Liver (tissue), 9 donors: ENCODE results near the gene ITPKC. TPM values are rescaled to one million over a fixed set of nuclear protein-coding genes. Genes with fewer than 3 reads are reported as not detected.

Source experiments
- DNase-seq: peaks from one replicate; pipeline ENCODE4 v3.0.0-alpha.2; 2017; ENCODE audit warnings: low spot score
- H3K27ac ChIP-seq, 2 donors: one replicate each; pipeline ENCODE4 v1.7.0; 2013; ENCODE audit warnings: inconsistent platforms in 2 of 2, low read length in 2 of 2, control low read depth in 1 of 2, low read depth in 1 of 2, mild to moderate bottlenecking in 1 of 2
- H3K27me3 ChIP-seq, 4 donors: one replicate each; pipeline versions ENCODE4 v1.6.1 to v1.7.0; 2013; ENCODE audit warnings: low read length in 3 of 4, inconsistent platforms in 1 of 4, mild to moderate bottlenecking in 1 of 4, moderate library complexity in 1 of 4; ENCODE audit not compliant: control insufficient read depth in 4 of 4, insufficient read depth in 4 of 4
- H3K36me3 ChIP-seq, 4 donors: one replicate each; pipeline versions ENCODE4 v1.6.1 to v1.7.0; 2013; ENCODE audit warnings: low read length in 3 of 4, mild to moderate bottlenecking in 3 of 4, low read depth in 1 of 4, moderate library complexity in 1 of 4; ENCODE audit not compliant: control insufficient read depth in 4 of 4, insufficient read depth in 3 of 4
- H3K4me1 ChIP-seq, 4 donors: one replicate each; pipeline versions ENCODE4 v1.6.1 to v1.7.0; 2013; ENCODE audit warnings: low read length in 3 of 4, mild to moderate bottlenecking in 3 of 4, moderate library complexity in 1 of 4; ENCODE audit not compliant: control insufficient read depth in 4 of 4, insufficient read depth in 4 of 4
- H3K4me3 ChIP-seq, 3 donors: one replicate each; pipeline versions ENCODE4 v1.6.1 to v1.7.0; 2013; ENCODE audit warnings: low read length in 3 of 3, control low read depth in 1 of 3, low read depth in 1 of 3, mild to moderate bottlenecking in 1 of 3
- H3K9ac ChIP-seq, 2 donors: one replicate each; pipeline ENCODE4 v1.7.0; 2013; ENCODE audit warnings: low read length in 2 of 2, mild to moderate bottlenecking in 2 of 2, moderate library complexity in 2 of 2, control low read depth in 1 of 2, low read depth in 1 of 2
- H3K9me3 ChIP-seq, 4 donors: one replicate each; pipeline versions ENCODE4 v1.6.1 to v1.7.0; 2013; ENCODE audit warnings: low read length in 3 of 4; ENCODE audit not compliant: control insufficient read depth in 4 of 4
- CTCF ChIP-seq: fragments of 150-350 bp; IDR thresholded peaks from 2 replicates; pipeline ENCODE4 v1.5.1; 2017; ENCODE audit warnings: improper control_type of control experiment, low read depth, low read length; ENCODE audit not compliant: missing input control
- EGR1 ChIP-seq, 2 donors: IDR thresholded peaks; 2 replicates each; pipeline ENCODE4 v1.6.1; 2016 to 2018; ENCODE audit warnings: antibody characterized with exemption in 2 of 2, low read depth in 2 of 2
- FOXA1 ChIP-seq: IDR thresholded peaks from 2 replicates; pipeline ENCODE4 v1.6.1; 2016; ENCODE audit warnings: antibody characterized with exemption
- FOXA2 ChIP-seq: IDR thresholded peaks from 2 replicates; pipeline ENCODE4 v1.6.1; 2016; ENCODE audit warnings: antibody characterized with exemption
- HNF4A ChIP-seq, 2 donors: conservative IDR thresholded peaks; 2 replicates each; pipeline ENCODE4 v1.6.1; 2016; ENCODE audit warnings: antibody characterized with exemption in 2 of 2, mild to moderate bottlenecking in 2 of 2
- HNF4G ChIP-seq: IDR thresholded peaks from 2 replicates; pipeline ENCODE4 v1.6.1; 2016; ENCODE audit warnings: antibody characterized with exemption
- JUND ChIP-seq, 2 donors: IDR thresholded peaks; 2 replicates each; pipeline ENCODE4 v1.6.1; 2016; ENCODE audit warnings: antibody characterized with exemption in 2 of 2
- MAX ChIP-seq: IDR thresholded peaks from 2 replicates; pipeline ENCODE4 v1.6.1; 2016; ENCODE audit warnings: antibody characterized with exemption
- NR2F2 ChIP-seq: IDR thresholded peaks from 2 replicates; pipeline ENCODE4 v1.6.1; 2016; ENCODE audit warnings: antibody characterized with exemption
- RAD21 ChIP-seq, 2 donors: IDR thresholded peaks; 2 replicates each; pipeline ENCODE4 v1.6.1; 2016; ENCODE audit warnings: antibody characterized with exemption in 2 of 2, mild to moderate bottlenecking in 2 of 2
- REST ChIP-seq: IDR thresholded peaks from 2 replicates; pipeline ENCODE4 v1.6.1; 2016; ENCODE audit warnings: antibody characterized with exemption, mild to moderate bottlenecking
- RXRA ChIP-seq, 2 donors: IDR thresholded peaks; 2 replicates each; pipeline ENCODE4 v1.6.1; 2017 to 2018; ENCODE audit warnings: antibody characterized with exemption in 2 of 2, mild to moderate bottlenecking in 1 of 2
- SP1 ChIP-seq: IDR thresholded peaks from 2 replicates; pipeline ENCODE4 v1.6.1; 2018; ENCODE audit warnings: antibody characterized with exemption, mild to moderate bottlenecking
- TAF1 ChIP-seq: conservative IDR thresholded peaks from 2 replicates; pipeline ENCODE4 v1.6.1; 2016; ENCODE audit warnings: antibody characterized with exemption, mild to moderate bottlenecking
- YY1 ChIP-seq: IDR thresholded peaks from 2 replicates; pipeline ENCODE4 v1.6.1; 2016; ENCODE audit warnings: antibody characterized with exemption, mild to moderate bottlenecking
- ZBTB33 ChIP-seq: IDR thresholded peaks from 2 replicates; pipeline ENCODE4 v1.6.1; 2016; ENCODE audit warnings: antibody characterized with exemption
- WGBS: extraction: QIAGEN DNeasy Blood & Tissue Kit; methylation state at CpG from one replicate; pipeline ENCODE4 v1.1.7; 2013; 5-methylcytosine and 5-hydroxymethylcytosine counted together
- polyA plus RNA-seq, 2 donors: library from polyadenylated mRNA; stranded (reverse) in 1 of 2; unstranded in 1 of 2; fragments of 200-250 nt in 1 of 2; fragments of >200 nt in 1 of 2; fragmentation: Nextera tagmentation in 1 of 2; extraction: Ambion mirVana in 1 of 2; gene quantifications; one replicate each; pipeline versions ENCODE4 v1.2.1 to v1.2.3, GENCODE V29; 2013 to 2015
- total RNA-seq, 2 donors: library from RNA; depleted of rRNA; stranded (reverse); fragments of >200 nt; gene quantifications; one replicate each; pipeline ENCODE4 v1.2.3, GENCODE V29; 2014
- donor health status: healthy.
- donor health status: healthy.
- donor health status: healthy.
- donor health status: healthy.
- donor health status: healthy.

ITPKC gene
- total and polyA plus RNA-seq, 4 donors = 4.2 to 12.5 (median 7.7) TPM

GRCh38 chr19:40687525-40688016 is 29.3 kb upstream of the ITPKC start:
- Histone ChIP-seq H3K9me3 (no peaks in the 10 kb centered on the region), H3K4me3 (no peak overlapping the region), H3K4me1 (peaks cover 0 to 10% (median 5%) of the 10 kb centered on the region in 4 donors), H3K9ac (no peak overlapping the region), H3K36me3 (peaks cover 0 to 13% (median 1%) of the 10 kb centered on the region in 4 donors), H3K27me3 (no peaks in the 10 kb centered on the region), H3K27ac (no peak overlapping the region)
- DNase-seq = peak; percentile 83
- 81% methylated on average over 12 of the region's 12 CpGs for WGBS
- no peak for TF ChIP-seq RXRA (IDR thresholded peaks at IDR 0.05)
- no peak for TF ChIP-seq REST
- TF ChIP-seq CTCF = no peak
- no peak for TF ChIP-seq RAD21 (IDR thresholded peaks at IDR 0.05)
- TF ChIP-seq TAF1 = no peak
- no peak for TF ChIP-seq ZBTB33

- Histone ChIP-seq H3K9ac (no peak overlapping the region), H3K4me1 (peaks cover 0 to 10% (median 5%) of the 10 kb centered on the region in 4 donors)
- no peak for TF ChIP-seq MAX
- no peak for TF ChIP-seq HNF4A (conservative IDR thresholded peaks at IDR 0.05)
- no peak for TF ChIP-seq EGR1 (IDR thresholded peaks at IDR 0.05; ENCODE audit: low read depth in 2 of 2)
- TF ChIP-seq RXRA (IDR thresholded peaks at IDR 0.05) = no peak
- no peak for TF ChIP-seq YY1
- TF ChIP-seq FOXA2 = no peak
- no peak for TF ChIP-seq RAD21 (IDR thresholded peaks at IDR 0.05)
- no peak for TF ChIP-seq SP1
- no peak for TF ChIP-seq ZBTB33
- no peak for TF ChIP-seq NR2F2
- no peak for TF ChIP-seq HNF4G
- TF ChIP-seq REST = no peak
- TF ChIP-seq CTCF = no peak
- no peak for TF ChIP-seq JUND (IDR thresholded peaks at IDR 0.05)
- TF ChIP-seq TAF1 = no peak
- no peak for TF ChIP-seq FOXA1
These were observed 28.6 kb upstream of the ITPKC start for GRCh38 chr19:40688309-40688708.

More at GRCh38 chr19:40688309-40688708, 28.6 kb upstream of the ITPKC start:
- Histone ChIP-seq H3K27me3 (no peaks in the 10 kb centered on the region), H3K27ac (no peak overlapping the region), H3K36me3 (peaks cover 0 to 14% (median 1%) of the 10 kb centered on the region in 4 donors), H3K9me3 (no peaks in the 10 kb centered on the region), H3K4me3 (no peak overlapping the region)
- 92% methylated on average over 1 of the region's 1 CpG for WGBS
- DNase-seq = no peak
